Adrenal gland (tissue), 5 donors: ENCODE measurements around the gene KCNJ9.

Experiments used
- CTCF ChIP-seq, 6 experiments: fragments of 450-650 bp in 4 of 6; fragments of 200-600 bp in 2 of 6; sonication (generic) in 1 of 6; IDR thresholded peaks; 1 replicate in 5 of 6; 2 replicates in 1 of 6; pipeline versions ENCODE4 v1.5.1 to v1.8.0; 2016 to 2021; ENCODE audit warnings: antibody characterized with exemption in 6 of 6, mild to moderate bottlenecking in 2 of 6, moderate library complexity in 1 of 6
- POLR2A ChIP-seq, 2 donors: fragments of 450-650 bp; IDR thresholded peaks; one replicate each; pipeline ENCODE4 v1.6.1; 2017; ENCODE audit warnings: antibody characterized with exemption in 2 of 2, mild to moderate bottlenecking in 2 of 2, moderate library complexity in 1 of 2
- donor health status: DM: no; HTN: no; CAD: no.

- TF ChIP-seq CTCF (IDR thresholded peaks at IDR 0.05), result no peak
- no peak for TF ChIP-seq POLR2A (IDR thresholded peaks at IDR 0.05)
Measured at GRCh38 chr1:160129046-160129445, 47.7 kb downstream of the KCNJ9 start.
